Measurements from ENCODE around the gene NFKB1.
A peak's percentile ranks its signal among the peaks of the same experiment; 100 is the strongest.
"Not testable (repeated sequence)": the region's sequence is repeated elsewhere in the genome, so short reads cannot be mapped to it uniquely, and the experiment has no call there.

Gene NFKB1

DNA sequence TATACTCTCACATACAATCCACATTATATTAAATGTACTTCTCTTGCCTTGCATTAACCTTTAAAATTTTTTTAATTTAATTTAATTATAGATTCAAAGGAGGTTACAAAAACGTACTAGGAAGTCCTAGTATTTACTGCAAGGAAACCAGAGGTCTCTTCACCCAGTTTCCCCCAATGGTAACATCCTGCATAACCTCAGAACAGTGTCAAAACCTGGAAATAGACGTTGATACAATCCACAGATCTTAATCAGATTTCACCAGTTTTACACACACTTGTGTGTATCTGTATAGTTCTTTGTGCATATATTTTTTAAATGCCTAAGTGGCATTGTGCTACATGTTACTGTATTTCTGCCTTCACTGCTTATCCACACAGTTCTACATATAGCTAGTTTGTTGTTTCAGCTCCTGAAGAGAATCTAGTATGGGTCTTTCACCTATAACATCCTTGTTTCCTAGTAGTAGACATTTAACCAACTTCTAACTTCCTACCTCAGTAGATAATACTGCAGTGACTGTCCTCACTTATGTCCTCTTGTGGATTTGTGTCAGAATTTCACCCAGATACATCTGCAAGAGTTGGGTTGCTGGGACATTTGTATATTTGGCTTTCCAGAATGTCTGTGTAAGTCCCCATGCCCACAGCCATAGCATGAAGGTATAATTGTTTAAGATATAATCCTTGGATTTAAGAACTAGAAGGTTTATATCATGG lies 103.2 kb downstream of the NFKB1 start:
- no peak for DNase-seq

DNA sequence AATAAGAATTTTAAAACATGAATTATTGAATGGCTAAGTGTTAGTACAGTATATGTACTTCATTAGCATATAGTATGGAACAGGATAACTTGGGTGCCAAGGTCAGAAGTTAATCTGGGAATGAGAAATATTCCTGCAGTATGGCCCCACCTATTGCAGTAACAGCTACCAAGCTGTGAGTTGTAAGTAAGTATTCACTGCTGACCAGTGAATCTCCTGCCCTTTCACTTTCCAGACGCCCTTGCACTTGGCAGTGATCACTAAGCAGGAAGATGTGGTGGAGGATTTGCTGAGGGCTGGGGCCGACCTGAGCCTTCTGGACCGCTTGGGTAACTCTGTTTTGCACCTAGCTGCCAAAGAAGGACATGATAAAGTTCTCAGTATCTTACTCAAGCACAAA lies 105.1 kb downstream of the NFKB1 start:
- no peak for DNase-seq

DNA sequence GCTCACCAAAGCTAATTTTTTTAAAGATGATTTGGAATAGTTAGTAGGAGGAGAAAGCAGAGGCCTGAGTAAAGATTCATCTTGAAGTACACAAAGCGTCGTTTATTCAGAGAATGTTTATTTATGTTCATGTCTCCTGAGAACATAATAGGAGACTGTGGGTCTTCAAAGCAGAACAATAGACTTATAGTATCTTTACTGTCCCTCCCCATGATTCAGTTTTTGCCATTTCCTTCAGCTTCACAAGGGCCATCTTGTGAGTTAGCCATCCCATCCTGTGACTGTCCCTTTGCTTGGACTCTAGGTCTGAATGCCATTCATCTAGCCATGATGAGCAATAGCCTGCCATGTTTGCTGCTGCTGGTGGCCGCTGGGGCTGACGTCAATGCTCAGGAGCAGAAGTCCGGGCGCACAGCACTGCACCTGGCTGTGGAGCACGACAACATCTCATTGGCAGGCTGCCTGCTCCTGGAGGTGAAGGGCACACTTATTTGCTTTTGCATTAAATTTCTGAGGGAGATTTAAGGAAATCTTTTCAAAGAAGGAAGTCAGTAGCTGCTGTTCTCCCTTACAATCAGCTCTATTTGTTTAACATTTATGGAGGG lies 105.8 kb downstream of the NFKB1 start:
- DNase-seq: no peak

DNA sequence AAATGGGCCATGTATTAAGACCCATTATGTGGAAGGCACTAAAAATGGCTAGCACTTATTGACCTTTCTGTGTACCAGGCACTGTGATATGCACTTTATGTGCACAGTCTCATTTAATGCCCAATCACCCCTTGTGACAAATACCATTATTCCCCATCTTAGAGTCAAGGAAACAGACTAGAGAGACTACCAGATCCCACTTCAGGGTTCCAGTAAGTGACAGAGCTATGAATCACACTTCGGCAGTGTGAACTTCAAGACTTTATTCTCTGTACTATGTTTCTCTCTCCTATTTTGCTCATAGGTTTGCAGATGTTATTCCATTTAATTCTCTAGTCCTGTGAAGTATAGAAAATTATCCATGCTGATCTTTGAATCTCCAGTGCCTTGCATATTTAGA lies 107.0 kb downstream of the NFKB1 start:
- DNase-seq: no peak

DNA sequence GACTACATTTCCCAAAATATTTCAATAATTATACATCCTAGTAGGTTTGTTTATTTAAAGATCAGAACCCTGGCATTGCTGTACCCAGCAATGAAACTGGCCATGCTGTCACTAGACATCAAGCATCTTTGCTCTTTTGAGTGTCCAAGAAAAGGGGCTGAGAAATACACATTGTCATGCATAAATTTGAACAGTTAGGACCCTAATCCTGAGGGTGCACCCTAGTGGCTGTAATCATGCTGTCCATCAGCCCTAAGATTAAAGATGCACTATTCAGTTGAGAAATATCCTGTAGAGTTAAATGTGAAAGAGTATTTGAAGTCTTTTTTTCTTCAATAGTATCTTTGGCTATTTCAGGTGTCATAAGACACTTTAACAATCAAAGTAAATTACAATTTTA lies 108.8 kb downstream of the NFKB1 start:
- DNase-seq: no peak

DNA sequence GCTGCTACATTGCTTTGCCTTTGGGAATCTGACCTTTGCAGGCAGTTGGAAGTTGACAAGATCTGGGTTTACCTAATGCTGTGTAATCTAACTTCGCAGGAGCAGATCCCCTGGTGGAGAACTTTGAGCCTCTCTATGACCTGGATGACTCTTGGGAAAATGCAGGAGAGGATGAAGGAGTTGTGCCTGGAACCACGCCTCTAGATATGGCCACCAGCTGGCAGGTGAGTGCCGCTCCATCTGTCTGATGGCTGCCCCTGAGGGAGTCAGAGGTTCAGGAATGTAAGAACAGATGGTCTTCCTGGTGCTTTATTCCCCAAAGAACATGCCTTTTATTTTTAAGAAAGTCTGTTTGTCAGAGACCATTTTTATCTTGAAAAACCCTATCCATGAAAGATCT lies 109.3 kb downstream of the NFKB1 start:
- no peak for DNase-seq

DNA sequence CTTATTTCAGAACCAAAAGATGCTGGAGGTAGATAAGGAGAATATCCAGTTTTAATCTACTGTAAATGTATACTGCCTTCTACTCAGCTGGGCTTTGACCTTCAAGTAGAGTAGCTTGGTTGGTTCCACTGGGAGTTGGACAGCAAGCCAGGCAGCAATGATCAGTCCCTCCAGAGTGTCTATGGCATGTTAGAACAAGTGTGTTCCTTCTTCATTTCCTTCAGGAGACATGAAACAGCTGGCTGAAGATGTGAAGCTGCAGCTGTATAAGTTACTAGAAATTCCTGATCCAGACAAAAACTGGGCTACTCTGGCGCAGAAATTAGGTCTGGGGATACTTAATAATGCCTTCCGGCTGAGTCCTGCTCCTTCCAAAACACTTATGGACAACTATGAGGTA lies 111.1 kb downstream of the NFKB1 start:
- DNase-seq: no peak

DNA sequence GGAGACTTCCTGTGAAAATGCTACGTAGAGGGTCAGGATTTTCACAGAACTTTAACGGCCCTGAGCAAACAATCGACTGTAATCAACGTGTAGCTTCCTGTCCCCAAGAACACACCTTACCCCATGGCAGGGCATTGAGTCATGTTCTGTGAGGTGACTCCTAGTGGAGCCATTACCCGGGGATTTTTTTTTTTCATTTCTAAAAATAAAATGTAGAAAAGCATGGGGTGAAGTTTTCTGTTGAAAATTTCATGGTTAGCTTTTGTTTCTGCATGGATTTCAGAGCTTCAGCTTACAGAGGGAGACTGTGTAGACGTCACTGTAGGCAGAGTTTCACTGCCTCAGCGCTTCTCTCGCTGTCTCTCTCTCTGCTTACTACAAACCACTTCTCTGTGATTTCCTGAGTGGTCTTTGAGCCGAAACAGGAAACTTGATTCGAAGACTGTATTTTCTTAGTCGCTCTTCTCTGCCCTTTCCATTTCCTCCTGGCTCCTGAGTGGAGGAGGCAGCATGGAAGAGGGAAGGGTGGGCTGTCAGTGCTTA lies 111.7 kb downstream of the NFKB1 start:
- DNase-seq: no peak

DNA sequence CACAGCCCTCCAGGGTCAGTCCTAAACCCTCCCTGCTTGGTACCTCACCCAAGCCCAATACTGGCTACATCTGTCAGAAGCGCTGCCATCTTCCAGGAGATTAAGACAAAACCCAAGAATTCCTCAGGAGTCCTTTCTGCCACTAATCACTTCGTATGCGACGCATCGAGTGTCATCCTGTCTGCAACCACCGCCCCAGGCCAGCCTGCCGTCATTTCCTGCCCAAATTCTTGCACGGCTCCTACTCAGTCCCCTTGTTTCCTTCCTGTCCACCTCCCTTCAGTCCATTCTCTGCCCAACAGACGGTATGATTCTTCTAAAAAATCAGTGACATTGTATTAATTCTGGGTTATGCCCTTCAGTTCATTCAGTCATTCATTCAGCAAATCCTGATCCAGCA lies 113.6 kb downstream of the NFKB1 start:
- DNase-seq: no peak

DNA sequence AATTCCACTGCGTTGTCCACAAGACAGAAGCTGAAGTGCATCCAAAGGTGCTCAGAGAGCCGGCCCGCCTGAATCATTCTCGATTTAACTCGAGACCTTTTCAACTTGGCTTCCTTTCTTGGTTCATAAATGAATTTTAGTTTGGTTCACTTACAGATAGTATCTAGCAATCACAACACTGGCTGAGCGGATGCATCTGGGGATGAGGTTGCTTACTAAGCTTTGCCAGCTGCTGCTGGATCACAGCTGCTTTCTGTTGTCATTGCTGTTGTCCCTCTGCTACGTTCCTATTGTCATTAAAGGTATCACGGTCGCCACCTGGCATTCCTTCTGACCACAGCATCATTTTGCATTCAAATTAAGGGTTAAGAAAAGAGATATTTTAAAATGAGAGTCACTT lies 115.5 kb downstream of the NFKB1 start:
- DNase-seq: peak; percentile 31

DNA sequence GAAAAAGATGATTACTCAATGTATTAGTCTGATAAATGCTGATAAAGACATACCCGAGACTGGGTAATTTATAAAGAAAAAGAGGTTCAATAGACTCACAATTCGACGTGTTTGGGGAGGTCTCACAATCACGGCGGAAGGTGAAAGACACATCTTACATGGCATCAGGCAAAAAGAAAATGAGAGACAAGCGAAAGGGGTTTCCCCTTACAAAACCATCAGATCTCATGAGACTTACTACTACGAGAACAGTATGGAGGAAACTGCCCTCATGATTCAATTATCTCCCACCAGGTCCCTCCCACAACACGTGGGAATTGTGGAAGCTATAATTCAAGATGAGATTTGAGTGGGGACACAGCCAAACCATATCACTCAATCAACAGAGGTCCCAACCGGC lies 117.9 kb downstream of the NFKB1 start:
- not testable (repeated sequence) for DNase-seq

DNA sequence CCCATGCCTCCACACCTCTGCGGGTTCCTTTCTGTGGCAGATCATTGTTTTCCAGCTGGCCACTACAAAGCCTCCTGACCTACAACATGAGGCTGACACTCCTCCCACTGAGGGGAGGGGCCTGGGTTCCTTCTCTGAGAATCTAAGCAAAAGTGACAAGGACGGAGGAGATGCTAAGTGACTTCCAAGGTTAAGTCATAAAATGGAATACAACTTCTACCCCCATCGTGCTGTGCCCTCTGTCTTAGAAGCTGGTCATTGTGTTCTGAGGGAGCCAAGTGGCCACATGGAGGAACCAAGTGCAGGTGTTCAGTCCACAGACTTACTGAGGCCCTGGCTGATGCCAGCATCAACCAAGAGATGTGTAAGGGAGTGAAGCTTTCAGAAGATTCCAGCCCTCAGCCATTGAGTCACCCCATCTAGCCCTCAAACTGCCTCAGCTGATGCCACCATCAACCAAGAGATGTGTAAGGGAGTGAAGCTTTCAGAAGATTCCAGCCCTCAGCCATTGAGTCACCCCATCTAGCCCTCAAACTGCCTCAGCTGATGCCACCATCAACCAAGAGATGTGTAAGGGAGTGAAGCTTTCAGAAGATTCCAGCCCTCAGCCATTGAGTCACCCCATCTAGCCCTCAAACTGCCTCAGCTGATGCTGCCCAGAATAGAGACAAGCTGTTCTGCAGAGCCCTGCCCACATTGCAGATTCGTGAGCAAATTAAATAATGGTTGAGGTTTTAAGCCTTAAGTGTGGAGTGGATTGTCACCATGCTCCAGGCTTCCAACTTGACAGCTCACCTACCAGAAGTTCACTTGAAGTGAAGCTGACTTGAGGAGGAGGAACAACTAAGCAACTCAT lies 118.8 kb downstream of the NFKB1 start:
- DNase-seq: not testable (repeated sequence)

DNA sequence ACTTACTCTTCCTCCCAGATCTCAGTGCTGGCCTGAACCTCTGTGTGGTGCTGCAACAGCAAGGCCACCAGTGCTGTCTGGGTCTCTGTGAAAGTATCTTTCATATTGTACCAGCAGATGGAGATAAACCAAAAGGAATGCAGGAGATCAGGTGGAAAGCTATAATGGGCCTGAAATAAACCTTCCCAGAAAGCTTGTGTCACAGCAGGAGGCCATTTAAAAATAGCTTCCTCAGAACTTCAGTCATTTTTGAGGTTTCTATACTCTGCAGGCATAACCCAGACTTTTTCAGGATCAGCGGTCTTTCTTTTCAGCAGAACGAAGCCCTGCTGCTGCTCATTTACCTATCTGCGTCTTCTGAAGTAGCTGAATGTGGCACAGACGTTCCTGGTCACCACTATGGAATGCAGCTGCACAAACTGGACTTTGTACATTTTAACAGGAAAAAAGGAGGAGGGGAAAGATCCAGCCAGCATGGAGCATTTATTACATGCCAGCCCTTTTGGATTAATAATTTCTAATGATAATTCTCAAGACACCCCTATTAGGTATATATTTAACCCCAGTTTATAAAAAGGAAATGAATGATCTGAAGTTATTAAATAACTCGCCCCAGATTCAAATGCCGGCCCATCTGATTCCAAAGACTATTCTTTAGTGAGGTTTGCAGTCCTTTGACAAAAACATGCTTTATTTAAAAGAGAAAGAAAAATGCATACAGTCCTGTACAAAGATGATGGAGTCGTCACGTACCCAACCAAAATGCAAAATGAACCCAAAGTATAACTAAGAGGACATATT lies 119.7 kb downstream of the NFKB1 start:
- no peak for DNase-seq

DNA sequence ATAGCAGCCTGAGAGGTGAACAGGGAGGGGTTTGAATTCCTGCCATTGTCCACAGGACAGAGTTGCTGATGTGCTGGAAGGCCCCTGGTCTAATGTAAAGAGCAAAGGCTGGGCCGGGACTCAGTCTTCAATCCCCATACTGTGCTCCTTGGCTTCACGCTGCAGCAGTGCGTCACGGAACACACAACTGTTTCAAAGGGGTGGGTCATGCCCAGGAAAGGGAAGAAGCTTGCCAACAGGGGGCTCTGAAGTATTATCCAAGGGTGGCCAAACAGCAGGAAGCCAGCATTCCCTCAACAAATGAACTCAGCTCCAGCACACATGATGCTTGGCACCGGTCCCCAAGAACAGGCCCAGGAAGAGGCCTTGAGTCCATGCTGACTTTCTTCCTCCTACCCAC lies 122.5 kb downstream of the NFKB1 start:
- no peak for DNase-seq

DNA sequence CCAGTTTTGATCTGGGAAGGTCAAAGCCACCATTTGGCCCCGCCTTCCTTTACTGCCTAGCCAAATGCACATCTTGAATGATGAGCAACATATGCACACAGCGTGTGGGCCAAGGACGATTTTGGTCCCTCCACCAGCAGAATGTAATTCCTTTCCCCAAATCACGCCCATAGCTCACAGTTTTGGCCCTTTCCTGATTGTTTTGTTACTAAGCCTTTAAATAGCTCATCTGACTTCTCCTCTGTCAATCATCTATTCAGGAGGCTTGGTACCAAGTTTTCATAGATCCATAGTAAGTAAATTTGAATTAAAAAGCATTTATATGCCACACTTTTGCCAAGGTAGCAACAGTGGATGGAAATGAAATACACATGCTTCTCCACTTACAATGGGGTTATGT lies 123.3 kb downstream of the NFKB1 start:
- no peak for DNase-seq

DNA sequence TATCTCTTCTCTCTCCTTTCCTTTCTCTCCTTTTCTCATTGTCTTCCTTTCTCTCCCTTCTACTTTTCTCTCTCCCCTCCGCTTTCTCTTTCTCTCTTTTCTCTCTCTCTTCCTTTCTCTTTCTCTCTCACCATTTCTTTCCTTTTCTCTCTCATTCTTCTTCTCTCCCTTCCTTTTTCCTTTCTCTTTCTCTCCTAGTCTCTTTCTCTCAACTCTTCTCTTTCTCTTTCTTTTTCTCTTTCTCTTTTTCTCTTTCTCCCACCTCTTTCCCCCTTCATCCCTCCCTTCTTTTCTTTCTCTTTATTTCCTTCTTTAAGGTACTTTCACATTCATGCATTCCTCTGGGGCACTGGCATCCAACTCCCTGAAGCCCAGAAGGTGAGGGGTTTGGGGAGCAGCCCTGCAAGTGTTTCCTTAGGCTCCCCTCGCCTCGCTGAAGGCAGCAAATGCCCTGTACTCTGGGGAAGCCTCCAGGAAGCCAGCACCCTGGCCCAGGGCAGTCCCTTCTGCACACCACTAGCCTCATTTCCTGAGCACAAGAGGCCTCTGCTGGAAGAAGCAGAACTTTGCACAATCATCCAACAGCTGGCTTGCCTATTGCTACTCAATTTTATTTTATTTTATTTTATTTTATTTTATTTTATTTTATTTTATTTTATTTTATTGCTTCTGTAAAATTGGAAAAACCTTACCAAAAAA lies 124.2 kb downstream of the NFKB1 start:
- DNase-seq: no peak

DNA sequence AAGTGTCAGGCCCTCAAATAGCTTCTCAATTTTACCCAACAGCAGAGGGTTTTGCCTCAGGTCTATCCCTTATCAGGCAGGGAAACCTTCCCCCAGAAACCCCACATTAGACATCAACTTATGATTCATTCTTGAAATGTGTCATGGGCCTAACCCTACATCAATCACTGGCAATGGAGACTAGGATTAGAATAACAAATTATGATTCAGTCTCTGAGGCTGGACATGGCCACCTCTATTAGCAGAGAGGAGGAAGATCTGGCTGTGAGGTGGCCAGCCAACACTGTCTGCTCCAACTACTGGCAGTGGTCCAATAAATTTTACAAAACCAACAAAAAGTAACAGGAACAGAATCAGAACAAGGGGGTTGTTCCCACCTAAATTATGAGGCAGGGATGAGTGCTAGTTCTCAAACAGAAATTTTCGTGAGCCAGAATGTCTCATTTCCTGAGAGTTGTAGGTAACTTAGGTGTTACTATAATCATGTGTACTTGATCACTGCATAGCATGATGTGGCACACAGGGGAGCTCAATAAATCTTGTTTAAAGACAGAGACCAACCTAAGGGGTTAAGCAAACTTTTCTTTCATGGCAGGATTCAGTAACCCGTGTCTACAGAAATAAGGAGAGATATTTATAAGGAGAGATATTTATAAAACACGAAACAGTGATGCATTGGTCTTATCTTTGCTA lies 126.8 kb downstream of the NFKB1 start:
- DNase-seq: no peak

DNA sequence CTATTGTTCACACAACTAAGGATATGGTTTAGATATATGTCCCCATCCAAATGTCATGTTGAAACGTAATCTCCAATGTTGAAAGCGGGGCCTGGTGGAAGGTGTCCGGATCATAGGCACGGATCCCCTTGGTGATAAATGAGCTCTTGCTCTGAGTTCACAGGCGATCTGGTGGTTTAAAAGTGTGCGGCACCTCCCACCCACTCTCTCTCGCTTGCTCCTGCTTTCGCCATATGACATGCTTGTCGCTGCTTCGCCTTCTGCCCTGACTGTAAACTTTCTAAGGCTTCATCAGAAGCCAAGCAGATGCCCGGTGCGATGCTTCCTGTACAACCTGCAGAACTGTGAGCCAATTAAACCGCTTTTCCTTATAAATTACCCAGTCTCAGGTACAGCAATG lies 128.5 kb downstream of the NFKB1 start:
- DNase-seq: no peak

DNA sequence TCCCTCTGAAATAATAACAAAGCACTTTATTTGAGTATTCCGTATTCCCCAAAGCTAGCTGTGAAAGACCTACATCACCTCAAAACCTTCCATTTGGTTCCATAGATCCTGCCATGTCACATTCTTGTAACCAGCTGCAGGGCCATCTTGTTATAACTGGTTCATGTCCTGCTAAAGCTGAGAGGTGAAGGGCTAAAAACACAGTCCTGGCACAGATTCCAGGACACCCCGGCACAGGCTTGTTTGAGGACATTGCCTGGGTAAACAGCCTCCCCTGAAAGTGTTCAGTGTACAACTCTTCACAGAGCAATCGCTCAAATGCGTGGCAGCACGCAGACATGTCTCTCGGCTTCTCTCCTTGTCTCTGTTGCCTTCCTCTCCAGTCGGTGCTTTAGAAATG lies 130.5 kb downstream of the NFKB1 start:
- no peak for DNase-seq

DNA sequence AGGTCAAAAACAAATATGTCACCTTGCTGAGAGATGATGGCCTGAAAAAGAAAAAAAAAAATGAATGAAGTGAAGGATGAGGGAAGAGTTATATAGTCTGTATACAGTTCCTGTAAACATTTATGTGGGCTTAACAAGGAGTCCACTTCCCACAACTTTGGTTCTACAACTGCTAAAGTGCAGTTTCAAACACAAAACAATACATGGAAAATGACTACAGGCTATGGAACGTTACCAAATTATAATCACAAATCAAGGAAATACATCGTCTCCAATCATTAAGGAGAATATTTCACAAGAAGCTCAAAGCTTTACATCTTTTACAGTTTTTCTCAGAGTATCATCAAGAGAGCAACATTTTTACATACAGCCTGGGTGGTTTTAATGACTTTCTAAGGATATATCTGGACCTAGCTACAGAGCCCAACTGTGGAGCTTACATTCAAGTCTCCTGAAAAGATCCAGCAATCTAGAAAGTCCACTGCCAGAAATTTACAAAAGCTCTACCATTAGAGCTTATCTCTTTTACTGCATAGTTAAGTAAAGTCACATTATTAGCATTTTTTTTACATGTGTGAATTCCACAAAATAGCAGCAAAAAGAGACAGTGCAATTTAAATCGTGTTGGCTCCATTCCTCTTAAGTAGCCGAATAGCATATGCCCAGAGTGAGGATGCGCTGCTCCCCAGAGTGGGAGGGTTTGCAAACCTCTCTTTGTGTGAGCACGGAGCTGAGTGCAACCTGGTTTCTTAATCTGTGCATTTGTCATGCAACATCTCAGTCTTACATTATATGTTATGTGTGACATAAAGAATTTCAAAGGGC lies 131.3 kb downstream of the NFKB1 start:
- no peak for DNase-seq

DNA sequence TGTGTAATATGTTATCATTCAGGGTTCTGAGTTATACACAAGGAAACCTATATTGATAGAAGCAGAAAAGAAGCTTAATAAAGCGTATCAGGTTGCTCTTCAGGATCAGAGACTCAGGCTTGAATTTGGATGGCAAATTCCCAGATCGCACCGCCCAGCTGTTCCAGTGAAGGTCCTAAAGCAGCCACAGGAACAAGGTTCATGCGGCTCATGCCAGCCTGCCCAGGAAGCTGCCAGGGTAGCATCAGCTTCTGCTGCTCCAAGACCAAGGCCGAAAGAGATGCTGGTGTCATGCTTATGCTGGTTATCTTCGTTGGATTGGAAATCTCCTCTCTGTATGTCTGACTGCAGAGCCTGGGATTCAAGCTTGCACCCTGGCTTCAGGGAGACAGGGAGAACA lies 131.9 kb downstream of the NFKB1 start:
- no peak for DNase-seq

Data from NCI-H1105 (cell line).